NCI-H748 (cell line): Measurements from ENCODE around the gene FATE1.
"Not testable (repeated sequence)": the region's sequence is repeated elsewhere in the genome, so short reads cannot be mapped to it uniquely, and the experiment has no call there.

ENCODE experiments used
- DNase-seq: peaks from one replicate; lab custom pipeline; 2025; ENCODE audit not compliant: unreplicated experiment; lab: John Stamatoyannopoulos, UW

FATE1 gene, protein sequence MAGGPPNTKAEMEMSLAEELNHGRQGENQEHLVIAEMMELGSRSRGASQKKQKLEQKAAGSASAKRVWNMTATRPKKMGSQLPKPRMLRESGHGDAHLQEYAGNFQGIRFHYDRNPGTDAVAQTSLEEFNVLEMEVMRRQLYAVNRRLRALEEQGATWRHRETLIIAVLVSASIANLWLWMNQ

DNA sequence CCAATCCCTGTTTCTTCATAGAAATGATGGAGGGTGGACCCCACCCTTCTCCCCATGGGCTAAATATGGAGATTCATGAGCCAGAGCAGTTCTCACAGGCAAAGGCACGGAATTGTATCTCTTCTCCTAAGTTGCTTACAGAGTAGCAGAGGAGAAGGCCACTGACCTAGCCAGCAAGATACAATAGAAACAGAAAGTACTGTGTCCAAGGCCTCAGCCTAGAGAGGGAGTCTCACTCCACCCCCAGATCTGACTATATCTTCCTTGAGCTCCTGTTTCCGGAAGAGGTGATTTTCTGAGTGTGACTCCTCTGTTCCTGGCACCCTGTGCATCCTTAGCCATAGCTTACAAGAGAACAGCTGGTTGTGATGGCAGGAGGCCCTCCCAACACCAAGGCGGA lies at the start of gene FATE1:
FATE1 (plus strand) TSS at position 284 of the 400 bp plus-strand sequence; CDS start at position 369, 85 bp downstream.
- DNase-seq: no peak

DNA sequence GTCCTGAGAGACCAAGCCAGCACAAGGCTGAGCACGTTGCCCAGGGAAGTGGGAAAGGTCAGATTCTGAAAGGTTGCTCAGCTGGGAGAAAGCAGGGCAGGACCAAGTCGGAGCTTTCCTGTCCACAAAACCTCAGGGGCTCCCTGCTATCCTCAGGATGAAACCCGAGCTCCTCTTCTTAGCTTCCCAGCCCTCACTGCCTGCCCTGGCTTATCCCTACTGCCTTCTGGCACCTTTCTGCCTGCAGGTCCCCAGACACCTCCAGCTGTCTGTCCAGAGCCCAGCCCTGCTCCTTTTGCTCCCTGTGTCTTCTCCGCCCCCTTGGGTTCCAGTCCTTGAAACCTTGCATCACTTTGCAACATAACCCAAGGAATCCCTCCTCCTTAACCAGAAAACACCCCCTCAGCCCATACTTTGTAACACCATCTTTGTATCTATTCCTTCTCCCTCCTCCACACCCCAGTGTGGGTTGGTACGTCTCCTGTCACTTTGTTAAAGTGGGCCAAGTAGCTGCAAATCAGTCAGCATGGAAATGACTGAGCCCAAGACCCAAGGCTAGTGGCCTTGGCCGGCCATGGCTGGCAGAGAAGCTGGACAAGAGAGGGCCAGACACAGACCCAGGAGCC lies 40.6 kb upstream of the FATE1 start:
- DNase-seq: no peak

DNA sequence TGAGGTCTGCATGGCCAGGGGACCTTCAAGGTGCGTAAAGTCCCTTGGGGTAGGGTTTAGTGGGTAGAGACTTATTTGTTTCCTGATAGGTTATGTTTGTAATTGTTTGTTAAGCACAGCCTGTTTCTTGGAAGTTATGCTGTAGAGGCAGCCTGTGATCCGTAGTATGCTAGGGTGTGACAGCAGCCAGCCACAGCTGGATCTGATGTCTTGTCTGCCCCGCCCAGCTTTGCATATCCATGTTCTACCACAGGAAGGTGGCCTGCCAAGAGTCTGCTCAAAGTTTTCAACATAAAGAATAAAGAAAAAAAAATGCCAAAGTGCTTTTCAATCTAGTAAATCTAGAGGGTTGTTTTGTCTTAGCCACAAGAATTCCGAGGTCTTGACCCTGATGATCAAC lies 39.6 kb upstream of the FATE1 start:
- no peak for DNase-seq

DNA sequence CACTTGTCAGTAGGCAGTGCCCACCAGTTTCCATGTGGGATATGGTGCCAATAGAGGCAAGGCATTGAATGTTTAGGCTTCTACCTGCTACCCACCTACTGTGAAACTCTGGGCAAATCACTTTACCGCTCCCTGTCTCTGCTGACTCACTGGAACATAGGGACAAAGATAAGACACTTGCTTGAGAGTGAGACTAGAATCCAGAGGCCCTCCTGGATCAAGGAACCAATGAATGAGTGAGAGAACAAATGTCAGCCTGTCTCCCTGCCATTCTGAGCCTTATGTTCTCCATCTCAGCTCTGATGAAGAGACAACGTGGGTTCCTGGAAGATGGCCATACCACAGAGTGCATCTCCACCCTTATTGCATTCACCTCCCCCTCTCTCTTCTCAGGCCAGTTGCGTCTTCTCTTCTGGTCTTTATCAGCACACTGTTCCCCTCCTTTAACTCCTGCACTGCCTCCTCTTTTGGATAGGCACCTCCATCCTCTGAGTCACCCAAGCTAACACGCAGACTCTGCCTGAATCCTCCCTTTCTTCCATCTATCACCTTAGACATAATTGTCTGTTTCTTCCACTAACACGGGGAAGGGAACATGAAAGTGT lies 35.9 kb upstream of the FATE1 start:
- no peak for DNase-seq

DNA sequence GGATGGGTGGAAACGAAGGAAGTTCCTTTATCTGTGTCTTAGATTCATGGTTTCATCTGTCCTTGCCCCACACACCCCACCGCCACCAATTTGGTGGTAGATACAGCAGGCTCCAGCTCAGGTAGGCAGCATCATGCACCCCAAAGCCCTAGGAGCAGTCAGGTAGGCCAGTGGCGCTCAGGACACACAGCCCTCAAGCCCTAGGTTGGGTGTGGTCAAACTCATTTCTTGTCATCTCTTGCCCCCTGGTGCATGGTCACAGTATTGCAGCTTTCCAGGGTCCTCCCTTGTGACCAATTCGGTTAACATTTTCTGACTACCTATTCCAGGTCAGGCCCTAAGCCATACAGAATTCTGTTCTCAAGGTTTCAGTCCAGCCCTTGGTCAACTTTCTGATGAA lies 35.0 kb upstream of the FATE1 start:
- peak; percentile 46 for DNase-seq

DNA sequence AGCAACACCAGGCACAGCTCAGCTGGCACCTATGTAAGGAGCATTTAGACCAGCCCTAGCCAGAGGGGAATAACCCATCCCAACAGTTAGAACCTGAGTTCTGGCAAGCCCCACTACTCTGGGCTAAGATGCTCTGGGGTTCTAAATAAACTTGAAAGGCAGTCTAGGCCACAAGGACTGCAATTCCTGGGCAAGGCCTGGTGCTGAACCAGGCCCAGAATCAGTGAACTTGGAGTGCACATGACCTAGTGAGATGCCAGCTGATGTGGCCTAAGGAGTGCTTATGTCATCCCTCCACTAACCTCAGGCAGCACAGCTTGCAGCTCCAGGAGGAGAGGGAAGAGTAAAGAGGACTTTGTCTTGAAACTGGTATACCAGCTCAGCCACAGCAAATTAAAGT lies 28.2 kb upstream of the FATE1 start:
- no peak for DNase-seq

DNA sequence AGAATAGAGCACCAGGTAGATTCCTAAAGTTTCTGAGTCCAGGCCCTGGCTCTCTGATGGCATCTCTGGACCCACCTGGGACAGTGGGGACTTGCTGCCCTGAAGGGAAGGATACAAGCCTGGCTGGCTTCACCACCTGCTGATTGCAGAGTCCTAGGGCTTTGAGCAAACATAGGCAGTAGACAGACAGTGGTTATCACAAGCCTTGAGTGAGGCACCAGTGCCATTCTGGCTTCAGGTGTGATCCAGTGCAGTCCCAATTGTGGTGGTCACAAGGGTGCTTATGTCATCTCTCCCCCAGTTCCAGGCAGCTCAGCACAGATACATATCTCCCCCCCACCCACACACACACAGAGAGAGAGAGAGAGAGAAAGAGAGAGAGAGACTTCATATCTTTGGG lies 27.1 kb upstream of the FATE1 start:
- DNase-seq: no peak

DNA sequence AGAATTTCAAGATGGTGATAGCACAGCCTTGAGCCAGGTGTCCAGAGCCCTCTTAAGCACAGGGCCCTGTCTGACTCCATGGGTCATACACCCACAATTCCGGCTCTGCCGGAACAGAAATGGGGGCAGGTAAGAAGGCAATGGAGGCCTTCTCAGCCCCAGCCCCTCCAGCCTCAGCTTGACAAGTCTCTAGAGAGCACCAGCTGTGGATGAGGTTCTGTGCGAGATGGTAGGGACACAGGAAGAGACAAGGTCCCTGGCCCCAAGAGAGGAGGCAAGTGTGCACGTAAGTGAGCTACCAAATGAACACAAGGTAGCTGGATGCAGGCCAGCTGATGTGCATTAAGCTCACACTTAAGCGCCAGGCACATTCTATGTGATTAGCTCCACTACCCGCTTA lies 23.0 kb upstream of the FATE1 start:
- DNase-seq: peak; percentile 24

DNA sequence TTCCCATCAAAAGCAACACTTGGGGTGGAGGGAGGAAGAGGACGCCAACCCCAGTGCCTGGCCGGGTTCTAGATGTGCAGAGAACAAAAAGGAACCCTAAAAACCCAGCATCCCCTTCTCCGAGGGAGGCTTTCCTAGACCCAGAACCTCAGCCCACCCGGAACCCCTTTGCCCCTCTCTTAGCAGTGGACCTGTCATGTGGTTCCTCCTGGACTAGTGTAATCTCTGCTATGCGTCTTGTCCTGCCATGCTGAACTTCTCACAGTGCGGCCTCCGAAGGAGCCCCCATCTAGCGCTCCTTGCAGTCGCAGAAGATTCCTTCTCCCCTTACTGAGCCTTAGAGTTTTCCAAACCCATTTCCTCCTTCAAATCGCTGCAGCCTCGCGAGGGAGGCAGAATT lies 21.7 kb upstream of the FATE1 start:
- no peak for DNase-seq

DNA sequence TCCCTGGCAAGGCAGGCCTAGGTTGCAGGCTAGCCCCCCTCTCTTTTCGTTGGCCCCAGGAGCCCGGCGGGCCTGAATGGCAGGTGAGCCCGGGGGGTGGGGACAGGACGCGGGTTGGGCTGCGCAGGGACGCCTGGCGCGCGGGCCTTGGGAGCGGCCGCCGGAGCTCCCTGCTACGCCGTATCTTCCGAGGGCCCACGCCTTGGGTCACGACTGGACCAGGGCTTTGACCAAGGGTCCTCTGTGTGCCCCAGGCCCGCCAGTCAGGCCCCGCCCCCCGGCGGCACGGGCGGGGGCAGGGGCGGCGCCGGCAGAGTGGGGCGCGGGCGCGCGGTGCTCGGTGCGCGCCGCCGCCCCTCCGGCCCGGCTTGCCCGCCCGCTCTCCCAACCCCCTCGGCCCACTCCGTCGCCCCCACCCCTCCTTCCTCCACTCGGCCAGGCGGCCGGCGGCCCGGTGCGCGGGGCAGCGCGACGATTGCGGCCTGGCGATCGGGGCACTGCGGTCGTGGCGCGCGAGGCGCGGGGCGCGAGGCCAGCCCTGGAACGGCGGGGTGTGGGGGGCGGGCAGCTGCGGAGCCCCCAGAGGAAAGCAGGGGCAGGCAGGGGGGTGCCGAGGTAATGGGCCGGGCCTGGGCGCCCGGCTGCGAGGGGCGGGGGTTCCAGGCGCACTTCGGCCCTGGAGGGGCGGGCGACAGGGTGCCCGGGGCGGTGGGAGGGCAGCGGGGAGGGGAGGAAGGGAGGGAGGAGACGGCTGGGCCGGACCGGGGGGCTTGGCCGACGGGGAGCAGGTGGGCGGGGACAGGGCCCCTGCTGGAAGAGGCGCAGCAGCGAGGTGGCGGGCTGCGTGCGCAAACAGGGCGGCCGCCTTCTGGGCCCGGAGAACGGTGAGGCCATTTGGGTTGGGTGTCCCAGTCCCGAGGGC lies 20.9 kb upstream of the FATE1 start, which contains the start of gene PRRG3:
PRRG3 (plus strand) TSS at position 798 of the 922 bp plus-strand sequence. CDS start 3,357 bp downstream, outside the sequence.
- DNase-seq: peak; percentile 17

DNA sequence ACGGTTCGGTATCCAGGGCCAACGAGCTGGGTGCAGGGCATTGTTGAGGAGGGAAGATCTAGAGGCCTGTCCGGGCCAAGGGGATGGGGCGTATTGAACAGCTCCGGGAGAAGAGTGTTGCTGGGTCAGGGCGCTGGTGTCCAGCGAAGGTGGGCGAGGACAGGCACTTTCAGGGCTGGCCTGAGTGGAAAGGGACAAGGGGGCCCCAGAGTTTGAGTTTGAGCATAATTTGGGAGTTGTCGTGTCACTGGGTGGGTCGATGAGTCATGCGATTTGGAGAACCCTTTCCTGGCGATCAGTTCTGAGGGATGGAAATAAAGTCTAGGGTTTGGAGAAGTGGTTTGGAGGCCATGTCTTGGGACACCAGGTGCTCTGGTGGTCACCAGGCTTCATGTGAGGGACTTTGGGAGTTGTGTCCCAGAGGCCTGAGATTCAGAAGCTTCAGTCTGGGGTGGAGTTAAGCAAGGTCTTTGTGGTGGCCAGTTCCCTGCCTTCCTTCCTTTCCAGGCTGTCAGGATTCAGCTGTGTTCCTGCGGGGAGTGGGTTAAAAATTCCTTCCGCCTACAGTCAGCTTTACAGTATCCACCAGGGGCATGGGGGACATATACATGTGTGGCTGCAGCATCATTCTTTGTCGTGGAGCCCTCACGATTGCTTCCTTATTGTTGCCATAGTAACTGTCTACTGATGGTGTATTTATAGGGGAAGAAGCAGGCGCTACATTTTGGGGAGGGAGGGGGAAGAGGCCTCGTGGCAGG lies 20.1 kb upstream of the FATE1 start:
- DNase-seq: peak; percentile 2

DNA sequence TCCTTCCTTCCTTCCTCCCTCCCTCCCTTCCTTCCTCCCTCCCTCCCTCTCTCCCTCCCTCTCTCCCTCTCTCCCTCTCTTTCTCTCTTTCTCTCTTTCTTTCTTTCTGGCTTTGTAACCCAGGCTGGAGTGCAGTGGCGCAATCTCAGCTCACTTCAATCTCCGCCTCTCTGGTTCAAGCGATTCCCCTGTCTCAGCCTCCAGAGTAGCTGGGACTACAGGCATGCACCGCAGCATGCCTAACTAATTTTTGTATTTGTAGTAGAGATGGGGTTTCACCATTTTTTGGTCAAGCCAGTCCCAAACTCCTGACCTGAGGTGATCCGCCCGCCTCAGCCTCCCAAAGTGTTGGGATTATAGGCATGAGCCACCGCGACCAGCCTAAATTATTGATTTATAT lies 18.8 kb upstream of the FATE1 start:
- DNase-seq: not testable (repeated sequence)

DNA sequence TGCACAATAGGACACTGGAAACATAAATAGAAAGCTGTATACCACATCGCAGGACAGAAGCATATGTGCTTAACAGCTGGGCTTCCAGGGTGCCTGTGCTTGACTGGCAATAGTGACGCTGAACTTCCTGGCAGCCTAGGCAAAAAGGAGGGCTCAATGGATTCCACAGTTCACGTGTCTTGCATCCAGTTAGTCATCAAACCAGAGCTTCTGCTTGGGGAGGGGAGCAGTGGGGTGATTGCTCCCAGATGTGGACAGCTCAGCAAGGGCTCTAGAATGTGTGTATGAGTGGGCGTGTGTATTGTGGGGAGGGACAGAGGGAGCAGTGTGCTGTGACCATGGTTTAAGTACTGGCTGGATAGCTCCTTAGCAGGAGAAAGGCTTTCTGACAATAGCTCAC lies 18.3 kb upstream of the FATE1 start:
- DNase-seq: no peak

DNA sequence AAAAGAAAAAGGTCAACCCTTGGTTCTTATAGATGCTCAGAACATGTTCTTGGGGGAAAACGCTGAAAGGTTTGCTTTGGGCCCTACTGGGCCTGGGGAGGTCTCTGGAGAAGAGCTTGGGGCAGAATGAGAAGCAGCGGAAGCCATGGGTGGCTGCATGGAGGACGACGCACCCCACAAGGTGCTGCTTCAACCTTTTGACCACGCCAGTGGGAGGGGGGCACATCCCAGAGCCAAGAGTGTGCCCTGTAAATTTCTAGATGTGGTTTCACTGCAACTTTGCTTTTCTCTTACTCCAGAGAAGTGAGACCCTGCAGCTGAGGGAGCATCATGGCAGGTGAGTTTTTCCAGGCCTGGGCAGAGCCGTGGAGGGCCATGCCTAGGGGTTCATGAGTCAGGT lies 17.4 kb upstream of the FATE1 start:
- DNase-seq: no peak

DNA sequence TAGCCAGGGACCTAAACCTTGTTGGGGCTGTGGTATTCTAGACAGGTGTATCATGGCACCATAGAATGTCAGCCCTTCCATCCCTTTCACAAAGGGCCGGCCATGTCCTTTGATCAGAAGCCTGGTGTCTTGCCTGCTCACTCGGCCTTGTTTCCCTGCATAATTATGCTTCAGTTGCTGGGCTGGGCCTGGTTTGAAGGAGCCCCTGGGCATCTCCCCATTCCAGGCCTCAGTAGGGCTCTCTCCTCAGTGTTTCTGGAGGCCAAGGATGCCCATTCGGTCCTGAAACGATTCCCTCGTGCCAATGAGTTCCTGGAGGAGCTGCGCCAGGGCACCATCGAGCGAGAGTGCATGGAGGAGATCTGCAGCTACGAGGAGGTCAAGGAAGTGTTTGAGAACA lies 16.1 kb upstream of the FATE1 start:
- DNase-seq: no peak

DNA sequence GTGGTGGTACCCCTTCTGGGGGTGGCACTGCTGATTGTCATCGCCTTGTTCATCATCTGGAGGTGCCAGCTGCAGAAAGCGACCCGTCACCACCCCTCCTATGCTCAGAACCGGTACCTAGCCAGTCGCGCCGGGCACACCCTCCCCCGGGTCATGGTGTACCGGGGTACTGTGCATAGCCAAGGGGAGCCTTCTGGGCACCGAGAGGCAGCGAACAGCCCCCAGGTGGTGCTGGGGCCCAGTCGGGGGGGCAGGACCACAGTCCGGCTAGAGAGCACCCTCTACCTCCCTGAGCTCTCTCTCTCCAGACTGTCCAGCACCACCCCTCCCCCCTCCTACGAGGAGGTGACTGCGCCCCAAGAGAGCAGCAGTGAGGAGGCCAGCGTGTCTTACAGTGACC lies 15.3 kb upstream of the FATE1 start:
- no peak for DNase-seq

DNA sequence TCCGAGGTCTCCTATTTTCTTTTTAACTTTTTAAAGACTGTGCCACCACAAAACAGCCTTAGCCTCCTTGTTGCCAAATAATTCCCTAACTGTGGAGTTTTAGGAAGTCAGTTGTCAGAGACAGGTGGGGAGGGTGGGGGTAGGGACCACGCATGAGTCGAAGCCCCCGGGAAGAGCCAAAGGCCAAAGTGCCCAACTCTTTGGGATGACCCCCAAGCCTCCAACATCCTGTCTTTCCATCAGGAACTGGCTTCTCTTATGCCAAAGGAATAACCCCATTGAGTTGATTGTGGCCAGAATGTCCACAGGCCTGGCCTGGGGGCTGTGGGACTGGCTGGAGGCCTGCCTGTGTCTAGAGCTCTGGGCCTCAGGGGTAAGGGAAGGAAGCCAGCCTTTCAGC lies 14.8 kb upstream of the FATE1 start:
- DNase-seq: no peak

DNA sequence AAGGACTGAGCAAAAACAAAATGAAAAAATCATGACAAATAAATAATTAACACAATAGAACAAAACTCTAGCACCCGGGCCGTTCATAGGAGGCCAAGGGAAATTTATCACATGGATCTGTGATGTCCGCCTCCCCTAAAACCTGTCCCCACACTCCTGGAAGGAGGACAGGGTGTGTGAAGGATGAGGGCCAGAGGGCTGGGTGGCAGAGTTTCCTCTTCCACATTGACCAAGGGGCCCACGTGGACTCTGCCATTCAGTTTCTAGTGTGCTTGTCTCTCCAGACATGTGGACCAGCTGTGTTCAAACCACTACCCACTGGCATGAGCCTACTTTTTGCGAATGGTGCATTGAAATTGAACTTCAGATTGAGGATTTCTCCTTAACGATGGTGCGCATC lies 14.3 kb upstream of the FATE1 start:
- DNase-seq: no peak

DNA sequence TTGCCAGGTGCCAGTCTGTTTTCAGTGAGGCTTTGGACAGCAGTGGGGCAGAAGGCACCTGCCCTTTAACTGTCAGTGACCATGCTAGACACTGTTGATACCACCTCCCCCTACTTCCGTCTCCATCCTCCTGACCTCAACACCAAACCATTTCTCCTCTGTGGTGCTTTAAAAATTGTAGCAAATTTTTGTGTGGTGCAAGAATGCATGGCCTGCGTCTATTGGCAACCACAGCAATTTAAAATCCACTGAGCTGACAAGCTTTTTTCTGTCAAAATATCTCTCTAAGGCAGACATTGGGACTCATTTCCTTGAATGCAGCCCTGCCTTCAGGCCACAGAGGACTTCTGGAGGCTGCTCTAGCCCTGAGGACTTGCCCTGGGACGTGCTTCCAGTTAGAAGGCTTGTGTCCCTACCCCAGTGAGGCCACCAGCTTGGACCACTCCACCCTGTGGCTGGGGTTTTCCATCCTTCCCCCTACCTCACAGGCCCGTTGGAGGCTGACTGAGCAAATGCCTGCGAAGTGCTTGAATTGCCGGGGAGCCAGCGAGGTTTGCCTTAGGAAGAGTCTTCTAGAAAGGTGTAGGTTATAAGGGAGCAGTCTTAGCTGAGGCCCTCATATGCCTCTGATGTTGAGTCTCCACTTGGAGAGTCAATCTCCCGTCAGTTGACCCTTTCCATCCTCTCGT lies 13.7 kb upstream of the FATE1 start:
- DNase-seq: no peak

DNA sequence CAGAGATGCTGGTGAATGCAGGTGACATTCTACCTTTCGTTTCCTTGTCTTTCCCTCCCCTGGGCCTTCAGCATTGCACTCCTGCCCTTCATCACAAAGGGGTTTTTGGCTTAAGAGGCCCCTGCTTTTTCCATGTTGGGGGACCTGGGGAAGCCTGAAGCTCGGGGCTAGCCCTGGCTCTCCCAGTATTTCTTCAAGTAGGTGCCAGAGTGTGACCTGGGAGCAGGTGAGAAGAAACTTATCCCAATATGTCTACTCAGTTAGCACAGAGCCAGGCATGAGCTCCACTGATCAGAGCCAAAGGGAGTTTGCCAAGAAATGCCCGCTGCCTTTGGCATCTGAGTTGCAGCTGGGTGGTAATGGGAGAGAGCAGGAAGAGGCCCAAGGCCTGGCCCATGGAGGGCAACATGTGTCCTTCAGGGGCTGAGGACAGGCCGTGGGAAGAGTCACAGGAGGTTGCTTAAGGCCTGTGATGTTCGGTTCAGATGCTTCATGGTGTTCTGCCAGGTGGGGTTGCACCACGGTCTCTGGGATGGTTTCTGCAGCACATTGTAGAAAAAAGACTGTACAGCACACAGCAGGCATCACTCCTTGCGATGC lies 13.0 kb upstream of the FATE1 start:
- DNase-seq: no peak
